ENCODE data around the gene EXOC3L1. TPM values are rescaled to one million over a fixed set of nuclear protein-coding genes. Genes with fewer than 3 reads are reported as not detected.

EXOC3L1 gene
- total RNA-seq, 1 donor from 2014 or later, result 0.35 TPM

- no peak for DNase-seq (ENCODE audit: low read depth)
These were observed 25.8 kb upstream of the EXOC3L1 start for GRCh38 chr16:67215706-67216105.

- no peak for DNase-seq (ENCODE audit: low read depth)
These were observed 23.5 kb upstream of the EXOC3L1 start for GRCh38 chr16:67213197-67214019.

- peak; percentile 32 for DNase-seq (ENCODE audit: low read depth)
These were observed 22.8 kb upstream of the EXOC3L1 start for GRCh38 chr16:67212766-67213165.

DNA sequence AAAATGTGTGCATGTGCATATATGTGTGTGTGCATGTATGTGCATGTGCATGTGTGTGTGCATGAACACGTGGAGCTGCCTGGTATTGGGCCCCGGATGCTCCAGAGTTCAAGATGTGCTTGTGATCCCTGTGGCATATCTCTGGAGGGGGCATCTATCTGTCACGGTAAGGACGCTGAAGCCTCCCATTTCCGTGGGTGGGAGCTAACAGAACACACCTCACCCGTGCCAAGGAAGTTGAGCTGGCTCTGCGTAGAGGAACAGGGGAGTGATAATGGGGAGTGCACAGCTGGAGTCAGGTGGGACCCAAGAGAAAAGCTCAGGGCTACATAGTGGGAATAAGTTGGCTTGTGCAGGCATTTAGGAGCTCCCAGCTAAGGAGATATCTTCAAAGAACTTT lies 21.7 kb upstream of the EXOC3L1 start:
- no peak for DNase-seq (ENCODE audit: low read depth)

GRCh38 chr16:67210069-67210937 lies 20.4 kb upstream of the EXOC3L1 start:
- DNase-seq (ENCODE audit: low read depth), result no peak

DNA sequence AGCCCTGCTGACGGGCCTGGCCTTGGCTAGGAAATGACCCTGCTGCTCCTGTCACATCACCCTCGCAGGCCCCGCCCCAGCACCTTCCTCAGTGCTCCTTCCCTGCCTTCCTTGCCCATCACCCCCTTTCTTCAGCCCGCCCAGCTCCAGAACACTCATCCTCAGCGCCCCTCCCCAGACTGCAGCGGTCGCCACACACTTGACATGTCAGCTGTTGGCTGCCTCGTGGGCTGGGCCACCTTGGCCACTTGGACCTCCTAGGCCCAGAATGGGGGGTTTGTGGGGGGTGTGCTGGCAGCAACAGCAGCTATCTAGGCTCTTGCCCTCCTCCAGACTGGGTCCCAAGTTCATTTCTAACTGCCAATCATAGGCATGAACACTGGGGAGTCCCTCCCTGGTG lies 19.6 kb upstream of the EXOC3L1 start:
- DNase-seq (ENCODE audit: low read depth), result no peak

- no peak for DNase-seq (ENCODE audit: low read depth)
These were observed 18.4 kb upstream of the EXOC3L1 start for GRCh38 chr16:67208154-67208896.

- no peak for DNase-seq (ENCODE audit: low read depth)
These were observed 17.5 kb upstream of the EXOC3L1 start for GRCh38 chr16:67207249-67208091.

GRCh38 chr16:67206838-67207248 lies 16.9 kb upstream of the EXOC3L1 start:
- no peak for DNase-seq (ENCODE audit: low read depth)

GRCh38 chr16:67206129-67206837 lies 16.3 kb upstream of the EXOC3L1 start:
- no peak for DNase-seq (ENCODE audit: low read depth)

- DNase-seq (ENCODE audit: low read depth), result no peak
These were observed 14.1 kb upstream of the EXOC3L1 start for GRCh38 chr16:67204076-67204475.

GRCh38 chr16:67202956-67203493 lies 13.1 kb upstream of the EXOC3L1 start:
- DNase-seq (ENCODE audit: low read depth), result no peak

GRCh38 chr16:67202426-67202825 lies 12.5 kb upstream of the EXOC3L1 start:
- DNase-seq (ENCODE audit: low read depth), result no peak

DNA sequence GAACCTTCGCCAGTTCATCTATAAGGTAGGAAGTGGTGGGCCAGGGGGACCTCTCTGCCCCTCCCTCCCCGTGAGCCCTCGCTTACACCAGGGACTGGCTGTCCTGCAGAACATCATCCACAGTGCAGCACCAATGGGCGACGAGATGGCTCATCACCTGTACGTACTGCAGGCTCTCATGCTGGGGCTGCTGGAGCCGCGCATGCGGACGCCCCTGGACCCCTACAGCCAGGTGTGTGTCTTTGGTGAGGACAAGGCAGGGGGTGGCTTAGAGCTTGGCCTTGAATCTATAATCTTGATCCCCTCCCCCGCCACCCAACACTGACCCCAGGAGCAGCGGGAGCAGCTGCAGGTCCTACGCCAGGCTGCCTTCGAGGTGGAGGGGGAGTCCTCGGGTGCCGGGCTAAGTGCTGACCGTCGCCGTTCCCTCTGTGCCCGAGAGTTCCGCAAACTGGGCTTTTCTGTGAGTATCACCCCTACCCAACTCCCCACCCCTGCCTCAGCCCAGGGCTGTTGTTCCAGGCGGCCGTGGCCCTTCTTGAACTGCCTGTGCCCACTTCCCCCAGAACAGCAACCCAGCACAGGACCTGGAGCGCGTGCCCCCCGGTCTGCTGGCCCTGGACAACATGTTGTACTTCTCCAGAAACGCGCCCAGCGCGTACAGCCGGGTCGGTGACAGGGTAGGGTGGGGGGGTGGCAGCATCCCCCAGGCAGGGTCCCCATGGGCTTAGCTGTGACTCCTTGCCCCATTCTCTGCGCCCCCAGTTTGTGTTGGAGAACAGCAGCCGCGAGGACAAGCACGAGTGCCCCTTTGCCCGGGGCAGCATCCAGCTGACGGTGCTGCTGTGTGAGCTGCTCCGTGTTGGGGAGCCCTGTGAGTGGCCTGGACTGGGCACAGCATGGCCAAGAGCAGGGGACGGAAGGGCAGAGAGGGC lies 11.7 kb upstream of the EXOC3L1 start:
- DNase-seq (ENCODE audit: low read depth), result no peak

- DNase-seq (ENCODE audit: low read depth), result no peak
These were observed 10.6 kb upstream of the EXOC3L1 start for GRCh38 chr16:67200491-67200890.

- DNase-seq (ENCODE audit: low read depth), result no peak
These were observed 9.9 kb upstream of the EXOC3L1 start for GRCh38 chr16:67199808-67200198.

DNA sequence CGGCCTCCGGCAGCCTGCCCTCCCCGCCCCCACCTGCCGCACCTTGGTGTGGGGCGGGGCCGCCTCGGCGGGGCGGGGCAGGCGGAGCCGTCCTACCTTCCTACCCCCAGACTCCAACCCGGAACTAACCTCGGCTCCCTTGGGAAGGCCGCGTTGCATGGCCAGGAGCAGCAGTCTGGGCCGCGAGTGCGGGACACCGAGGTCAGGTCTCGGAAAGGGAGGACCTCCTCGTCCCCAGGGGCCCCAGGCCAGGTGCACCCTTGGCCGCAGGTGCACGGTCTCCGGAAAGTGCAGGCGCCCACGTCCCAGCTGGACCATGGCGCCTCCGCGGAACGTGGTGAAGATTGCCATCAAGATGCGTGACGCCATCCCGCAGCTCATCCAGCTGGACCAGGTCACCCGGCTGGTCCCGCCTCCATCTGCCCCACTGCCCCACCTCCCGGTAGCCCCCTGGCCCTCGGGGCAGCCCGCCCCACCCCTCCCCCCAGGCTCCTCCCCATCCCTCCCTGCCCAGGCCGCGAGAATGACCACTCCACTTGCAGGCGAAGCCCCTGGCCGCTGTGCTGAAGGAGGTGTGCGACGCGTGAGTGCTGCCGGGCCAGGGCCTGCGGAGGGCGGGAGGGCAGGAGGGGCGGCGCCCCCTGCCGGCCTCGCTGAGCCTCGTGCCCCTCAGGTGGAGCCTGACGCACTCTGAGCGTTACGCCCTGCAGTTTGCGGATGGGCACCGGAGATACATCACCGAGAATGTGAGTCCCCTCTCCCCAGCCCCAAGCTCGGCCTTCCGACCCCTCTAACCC lies 9.3 kb upstream of the EXOC3L1 start, which contains the start of gene ELMO3:
Gene ELMO3, plus strand, starts transcription at position 121 of the 797 bp plus-strand sequence. Its CDS starts 196 bp downstream, at position 317.
- DNase-seq (ENCODE audit: low read depth), result no peak

- DNase-seq (ENCODE audit: low read depth), result peak; percentile 52
These were observed 8.3 kb upstream of the EXOC3L1 start for GRCh38 chr16:67198238-67198734.
